Ectodermal cell (in vitro differentiated cells): Measurements from ENCODE around the gene CHPF2.

Experiments
- H3K27ac ChIP-seq: 2 replicates; pipeline ENCODE4 v1.7.0; 2013; ENCODE audit warnings: mild to moderate bottlenecking, low read depth, low read length; ENCODE audit not compliant: insufficient read depth, poor library complexity, severe bottlenecking
- H3K27me3 ChIP-seq: 2 replicates; pipeline ENCODE4 v1.7.0; 2013; ENCODE audit warnings: mild to moderate bottlenecking, low read length; ENCODE audit not compliant: insufficient read depth, control insufficient read depth, poor library complexity, severe bottlenecking
- H3K36me3 ChIP-seq: one replicate; pipeline ENCODE4 v1.7.0; 2013; ENCODE audit warnings: low read length; ENCODE audit not compliant: control insufficient read depth, insufficient read depth
- H3K4me1 ChIP-seq: one replicate; pipeline ENCODE4 v1.7.0; 2013; ENCODE audit warnings: low read length; ENCODE audit not compliant: control insufficient read depth, insufficient read depth
- H3K4me3 ChIP-seq: 2 replicates; pipeline ENCODE4 v1.7.0; 2013; ENCODE audit warnings: low read depth, low read length, control low read depth; ENCODE audit not compliant: insufficient read depth
- H3K9me3 ChIP-seq: 2 replicates; pipeline ENCODE4 v1.7.0; 2013; ENCODE audit warnings: mild to moderate bottlenecking, low read length, moderate library complexity; ENCODE audit not compliant: control insufficient read depth
- WGBS, 2 experiments: methylation state at CpG; one replicate each; pipeline ENCODE4 v1.1.7; 2013; ENCODE audit warnings: missing lambda C conversion rate in 2 of 2; 5-methylcytosine and 5-hydroxymethylcytosine counted together

CHPF2 gene

GRCh38 chr7:151215396-151215795 lies 16.9 kb upstream of the CHPF2 start:
- Histone ChIP-seq H3K9me3 (no peaks in the 10 kb centered on the region), H3K27me3 (no peaks in the 10 kb centered on the region), H3K4me1 (peaks cover 3% of the 10 kb centered on the region), H3K36me3 (peaks cover 40% of the 10 kb centered on the region), H3K4me3 (no peak overlapping the region), H3K27ac (no peak overlapping the region)
- WGBS, 2 experiments: 91 to 99% methylated on average over 4 to 5 of the region's 5 CpGs

- no peaks in the 10 kb centered on the region for H3K27me3 ChIP-seq
- H3K36me3 ChIP-seq: peaks cover 52% of the 10 kb centered on the region
- WGBS, 2 experiments: 92 to 95% methylated on average over 9 of the region's 9 CpGs
- H3K4me1 ChIP-seq: no peaks in the 10 kb centered on the region
- H3K9me3 ChIP-seq: no peaks in the 10 kb centered on the region
- H3K4me3 ChIP-seq: no peak overlapping the region
- H3K27ac ChIP-seq: no peak overlapping the region
These were observed 14.1 kb upstream of the CHPF2 start for GRCh38 chr7:151218170-151218569.

GRCh38 chr7:151223728-151224127 lies 8.6 kb upstream of the CHPF2 start:
- H3K4me1 ChIP-seq: peaks cover 9% of the 10 kb centered on the region
- H3K4me3 ChIP-seq: no peak overlapping the region
- 91 to 93% methylated on average over 14 of the region's 14 CpGs for WGBS, 2 experiments
- no peaks in the 10 kb centered on the region for H3K9me3 ChIP-seq
- no peak overlapping the region for H3K27ac ChIP-seq
- H3K36me3 ChIP-seq: peaks cover 42% of the 10 kb centered on the region
- no peaks in the 10 kb centered on the region for H3K27me3 ChIP-seq

- H3K27me3 ChIP-seq: no peaks in the 10 kb centered on the region
- H3K9me3 ChIP-seq: no peaks in the 10 kb centered on the region
- H3K36me3 ChIP-seq: peaks cover 26% of the 10 kb centered on the region
- peak overlapping the region; percentile 61 for H3K4me3 ChIP-seq
- 72 to 75% methylated on average over 8 of the region's 8 CpGs for WGBS, 2 experiments
- H3K27ac ChIP-seq: no peak overlapping the region
- peaks cover 9% of the 10 kb centered on the region for H3K4me1 ChIP-seq
These were observed 6.3 kb upstream of the CHPF2 start for GRCh38 chr7:151225948-151226510.

- Histone ChIP-seq H3K4me3 (peak overlapping the region; percentile 61), H3K4me1 (peaks cover 9% of the 10 kb centered on the region), H3K9me3 (no peaks in the 10 kb centered on the region), H3K27me3 (no peaks in the 10 kb centered on the region), H3K36me3 (peaks cover 23% of the 10 kb centered on the region), H3K27ac (no peak overlapping the region)
- 2% methylated on average over 15 of the region's 15 CpGs for WGBS, 2 experiments
These were observed 5.8 kb upstream of the CHPF2 start for GRCh38 chr7:151226560-151226874.

GRCh38 chr7:151226875-151227782 lies 5.2 kb upstream of the CHPF2 start, which contains the start of gene ABCF2:
TSS of gene ABCF2 (minus strand) at chr7:151227205. CDS start at chr7:151226458, 747 bp downstream.
- 0% methylated on average over 68 of the region's 68 CpGs for WGBS, 2 experiments
- peaks cover 9% of the 10 kb centered on the region for H3K4me1 ChIP-seq
- H3K36me3 ChIP-seq: peaks cover 21% of the 10 kb centered on the region
- H3K9me3 ChIP-seq: no peaks in the 10 kb centered on the region
- H3K4me3 ChIP-seq: peak within 1 kb of the TSS; percentile 61
- no peaks in the 10 kb centered on the region for H3K27me3 ChIP-seq
- peak within 1 kb of the TSS; percentile 91 for H3K27ac ChIP-seq

DNA sequence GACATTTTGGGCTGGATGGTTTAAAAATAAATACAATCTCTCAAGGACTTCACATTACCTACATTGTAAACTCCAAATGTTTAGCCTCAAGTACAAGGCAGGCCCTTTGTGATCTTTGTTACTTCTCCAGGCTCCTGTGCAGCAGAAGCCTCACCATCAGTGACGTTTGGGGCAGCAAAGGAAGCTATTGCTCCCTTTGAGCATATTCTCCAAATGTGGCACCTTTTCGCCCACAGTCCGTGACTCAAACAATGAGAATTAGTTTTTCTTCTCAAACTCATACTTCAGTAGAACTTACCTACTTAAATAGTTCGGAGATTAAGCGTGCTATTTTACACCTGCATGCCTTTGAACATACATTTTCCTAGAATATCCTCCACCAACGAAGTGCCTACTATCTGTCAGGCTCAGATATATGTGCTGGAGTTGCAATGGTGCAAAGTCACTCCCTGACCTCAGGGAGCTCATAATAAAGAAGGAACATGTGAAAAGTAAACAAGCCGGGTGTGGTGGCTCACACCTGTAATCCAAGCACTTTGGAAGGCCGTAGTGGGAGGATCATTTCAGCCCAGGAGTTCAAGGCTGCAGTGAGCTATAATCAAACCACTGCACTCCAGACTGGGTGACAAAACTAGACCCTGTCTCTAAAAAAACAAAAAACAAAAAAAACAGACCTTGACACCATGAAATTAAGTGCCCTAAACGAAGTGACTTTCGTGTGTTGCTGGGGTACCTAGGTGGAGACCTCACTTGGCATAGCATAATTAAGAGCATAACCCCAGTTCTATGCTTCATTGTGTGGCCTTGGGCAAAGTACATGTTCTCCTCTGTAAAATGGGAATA lies 4.0 kb upstream of the CHPF2 start:
- no peaks in the 10 kb centered on the region for H3K9me3 ChIP-seq
- WGBS, 2 experiments: 85 to 88% methylated on average over 10 of the region's 10 CpGs
- peaks cover 19% of the 10 kb centered on the region for H3K36me3 ChIP-seq
- H3K27me3 ChIP-seq: no peaks in the 10 kb centered on the region
- peak overlapping the region; percentile 91 for H3K27ac ChIP-seq
- H3K4me3 ChIP-seq: peak overlapping the region; percentile 61
- peaks cover 10% of the 10 kb centered on the region for H3K4me1 ChIP-seq

DNA sequence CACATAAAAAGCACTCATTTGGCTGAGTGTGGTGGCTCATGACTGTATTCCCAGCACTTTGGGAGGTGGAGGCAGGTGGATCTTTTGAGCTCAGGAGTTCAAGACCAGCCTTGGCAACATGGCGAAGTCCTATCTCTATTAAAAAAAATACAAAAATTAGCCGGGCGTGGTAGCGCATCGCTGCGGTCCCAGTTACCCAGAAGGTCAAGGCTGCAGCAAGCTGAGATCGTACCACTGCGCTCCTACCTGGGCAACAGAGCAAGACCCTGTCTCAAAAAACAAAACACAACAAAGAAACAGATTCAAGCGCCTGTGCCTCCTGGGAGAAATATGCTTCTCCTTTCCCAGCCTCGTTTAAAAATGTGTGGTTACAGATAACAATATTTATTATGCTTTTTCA lies 3.0 kb upstream of the CHPF2 start:
- H3K4me1 ChIP-seq: peaks cover 19% of the 10 kb centered on the region
- WGBS, 2 experiments: 96% methylated on average over 9 of the region's 10 CpGs
- H3K36me3 ChIP-seq: peaks cover 9% of the 10 kb centered on the region
- H3K27ac ChIP-seq: no peak overlapping the region
- no peaks in the 10 kb centered on the region for H3K9me3 ChIP-seq
- H3K27me3 ChIP-seq: no peaks in the 10 kb centered on the region
- H3K4me3 ChIP-seq: no peak overlapping the region

GRCh38 chr7:151231080-151231479 lies 1.2 kb upstream of the CHPF2 start:
- 80 to 88% methylated on average over 1 of the region's 1 CpG for WGBS, 2 experiments
- Histone ChIP-seq H3K9me3 (no peaks in the 10 kb centered on the region), H3K4me1 (peaks cover 12% of the 10 kb centered on the region), H3K4me3 (no peak overlapping the region), H3K36me3 (no peaks in the 10 kb centered on the region), H3K27ac (no peak overlapping the region), H3K27me3 (no peaks in the 10 kb centered on the region)
